IPS-NIHi7 (cell line): ENCODE measurements around the gene LMO3.

Experiments
- DNase-seq: peaks from one replicate; pipeline ENCODE4 v3.0.0; 2012; ENCODE audit warnings: mixed read lengths; ENCODE audit errors: extremely low spot score

LMO3 gene

DNA sequence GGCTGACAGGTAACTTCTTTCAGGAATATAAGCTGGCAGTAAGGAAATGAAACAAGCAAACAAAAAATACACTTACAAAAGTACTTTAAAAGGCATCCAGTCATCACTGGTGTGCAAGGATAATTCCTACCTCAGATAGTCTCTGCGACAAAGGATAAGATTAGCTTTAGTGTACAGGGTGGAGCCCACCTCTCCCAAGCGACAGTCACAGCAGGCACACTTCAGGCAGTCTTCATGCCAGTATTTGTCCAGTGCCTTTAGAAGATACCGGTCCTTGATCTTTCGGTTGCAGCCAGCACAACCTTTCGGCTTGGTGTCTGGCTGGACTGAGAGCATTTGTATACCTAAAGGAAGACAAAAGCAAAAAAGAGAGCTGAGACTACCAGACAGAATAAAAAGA is 5.4 kb downstream of the LMO3 start:
- DNase-seq, result no peak

DNA sequence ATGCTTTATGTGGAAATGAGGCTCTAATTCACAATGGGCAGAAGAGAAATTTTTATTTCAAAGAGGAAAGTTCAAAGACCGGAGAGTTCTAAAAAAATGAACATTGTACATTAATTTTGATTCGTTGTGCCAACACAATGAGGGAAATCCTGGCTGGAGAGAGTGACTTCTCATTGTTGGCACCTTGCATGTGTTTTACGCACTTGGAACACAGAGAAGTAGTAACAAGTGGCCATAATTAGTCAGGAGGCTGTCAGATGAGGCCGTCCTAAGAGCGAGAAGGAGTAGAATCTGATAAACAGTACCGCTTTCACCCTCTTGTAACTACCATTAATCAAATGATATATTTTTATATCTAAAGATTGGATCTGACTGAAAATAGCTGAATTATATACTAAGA is 6.9 kb downstream of the LMO3 start:
- DNase-seq, result no peak

DNA sequence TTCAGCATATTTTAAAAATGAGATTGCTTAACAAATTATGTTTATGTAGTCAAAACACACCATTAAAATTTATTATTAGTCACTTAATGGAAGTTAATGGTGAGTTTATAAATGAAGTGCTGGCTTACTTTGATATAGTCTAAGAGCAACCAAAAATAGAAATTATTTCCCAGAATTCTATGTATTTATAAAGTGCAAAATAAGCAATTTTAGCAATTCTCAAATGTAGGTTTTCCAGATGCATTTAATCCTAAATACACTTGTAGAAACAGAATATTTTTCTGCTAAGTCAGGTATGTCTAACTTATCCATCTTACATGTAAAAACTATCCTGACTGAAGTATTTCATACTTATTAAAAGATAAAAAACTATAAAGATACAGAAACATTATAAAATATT is 11.2 kb downstream of the LMO3 start:
- DNase-seq, result no peak

DNA sequence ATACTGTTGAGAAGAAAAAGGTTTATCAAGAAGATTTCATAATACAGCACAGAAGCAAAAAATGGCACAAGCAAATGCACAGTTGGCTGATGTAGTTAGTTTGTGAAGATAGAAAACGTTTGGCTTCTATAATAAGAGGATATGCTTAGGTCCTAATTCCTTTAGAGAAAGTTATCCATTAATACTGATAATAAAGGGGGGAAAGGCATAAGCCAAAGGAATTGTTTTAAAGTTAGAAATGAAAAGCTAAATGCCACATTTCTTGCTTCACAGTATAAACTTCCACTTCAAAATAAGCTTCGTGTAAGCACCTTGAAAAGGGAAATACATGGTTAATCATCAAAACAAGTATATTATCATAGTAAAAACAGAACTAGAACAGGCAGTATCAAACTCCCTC is 12.4 kb downstream of the LMO3 start:
- no peak for DNase-seq

DNA sequence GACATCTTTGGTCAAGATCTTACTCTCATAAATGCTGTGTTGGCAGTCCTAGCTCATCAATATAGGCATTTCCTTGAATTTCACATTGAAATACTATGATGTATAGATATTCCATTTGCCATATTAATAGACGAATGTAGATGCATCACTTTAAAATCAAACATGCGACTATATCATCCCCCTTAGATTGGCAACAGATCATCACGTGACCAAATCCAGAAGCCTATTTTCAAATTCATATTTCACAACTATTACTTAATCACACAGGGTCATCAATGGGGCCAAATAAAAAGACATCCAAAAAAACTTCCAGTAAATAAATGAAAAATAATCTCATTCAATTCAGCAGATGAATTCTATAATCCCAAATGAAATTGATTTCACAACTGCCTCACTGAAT is 15.3 kb downstream of the LMO3 start:
- DNase-seq, result no peak

DNA sequence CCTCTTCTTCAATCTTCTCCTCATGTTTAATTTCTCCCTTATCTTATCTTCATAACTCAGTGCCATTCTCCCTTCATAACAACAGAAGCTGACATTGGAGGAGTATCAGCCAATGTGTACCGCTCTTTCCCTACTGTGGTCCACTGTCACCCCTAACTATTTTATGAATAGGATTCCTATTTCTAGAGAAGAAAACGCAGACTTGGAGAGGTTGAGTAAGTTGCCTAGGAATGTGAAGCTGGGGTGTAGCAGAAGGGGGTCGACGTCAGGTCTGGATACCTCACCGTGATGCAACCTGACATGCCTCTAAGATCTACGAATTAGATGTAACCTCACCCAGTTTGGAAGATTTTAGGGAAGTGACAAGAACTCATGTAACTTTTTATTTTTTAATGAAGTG is 17.1 kb downstream of the LMO3 start:
- DNase-seq, result no peak

GRCh38 chr12:16587514-16587913 is 18.4 kb downstream of the LMO3 start:
- DNase-seq, result no peak

GRCh38 chr12:16587110-16587453 is 18.9 kb downstream of the LMO3 start:
- no peak for DNase-seq

DNA sequence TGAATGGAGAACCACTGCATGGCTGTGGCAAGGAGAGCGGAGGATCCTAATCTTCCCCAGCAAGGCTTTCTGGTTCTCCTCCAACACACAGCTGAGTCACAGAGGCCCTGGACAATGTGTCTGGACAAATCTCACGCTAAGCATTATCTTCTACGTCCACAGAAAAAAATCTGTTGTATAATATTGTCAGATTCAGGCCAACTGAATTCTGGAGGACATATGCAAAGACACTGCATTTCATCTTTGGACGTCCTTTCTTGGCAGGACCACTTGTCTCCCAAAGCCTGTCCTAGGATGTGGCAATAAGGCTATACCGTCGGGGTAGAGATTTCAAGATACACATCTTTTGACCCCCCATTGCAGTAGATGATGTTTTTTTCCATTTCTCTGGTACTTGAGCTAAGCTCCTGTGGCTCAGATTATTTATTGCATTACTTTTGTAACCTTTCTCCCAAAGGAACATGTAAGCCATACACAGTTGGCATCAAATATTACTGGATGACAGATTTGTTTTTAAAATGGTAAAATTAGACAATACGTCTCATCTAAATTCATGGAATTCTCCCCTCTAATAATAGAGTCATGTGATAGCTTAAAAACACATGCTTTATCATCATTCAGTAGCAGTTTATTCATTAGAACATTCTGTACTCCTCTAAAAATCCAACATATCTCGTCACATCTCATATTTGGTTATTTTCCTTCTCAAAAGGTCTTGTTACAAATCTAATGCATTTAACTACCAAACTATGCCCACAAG is 19.4 kb downstream of the LMO3 start:
- DNase-seq, result no peak

- no peak for DNase-seq
These were observed 20.2 kb downstream of the LMO3 start for GRCh38 chr12:16585781-16586180.

- no peak for DNase-seq
These were observed 21.8 kb downstream of the LMO3 start for GRCh38 chr12:16583969-16584745.

- DNase-seq, result no peak
These were observed 24.5 kb downstream of the LMO3 start for GRCh38 chr12:16581416-16581815.

- DNase-seq, result no peak
These were observed 26.9 kb downstream of the LMO3 start for GRCh38 chr12:16579041-16579440.

DNA sequence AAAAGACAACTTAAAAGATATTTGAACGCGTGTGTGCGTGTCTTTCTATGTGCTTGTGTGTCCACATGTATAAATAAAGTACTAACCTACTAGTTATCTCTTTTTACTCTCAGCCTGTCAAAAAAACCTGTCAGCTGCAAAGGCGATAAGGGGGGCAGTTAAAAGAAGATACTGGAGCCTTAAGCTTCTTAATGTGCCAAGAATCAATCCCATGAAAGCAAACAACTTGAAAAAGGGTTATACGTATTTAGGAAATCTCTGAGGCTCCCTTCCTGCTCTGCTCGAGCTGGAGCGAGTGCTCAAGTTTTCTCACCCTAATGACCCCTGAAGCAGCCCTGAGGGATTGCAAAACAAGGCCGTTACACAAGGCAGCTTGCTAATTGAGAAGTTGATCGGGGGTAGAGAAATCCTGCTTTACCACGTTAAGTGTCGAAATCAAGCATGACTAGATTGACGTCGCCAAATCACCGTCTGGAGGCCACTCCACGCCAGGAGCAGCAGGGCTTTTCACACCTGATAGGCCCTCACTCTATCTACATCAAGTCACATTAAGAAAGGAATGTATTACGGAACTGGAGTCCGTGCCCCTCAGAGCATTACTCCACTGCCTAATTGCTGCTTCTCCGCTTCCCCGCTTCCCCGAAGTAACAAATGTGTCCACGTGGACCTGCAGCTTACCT is 32.4 kb downstream of the LMO3 start:
- peak; percentile 58 for DNase-seq

DNA sequence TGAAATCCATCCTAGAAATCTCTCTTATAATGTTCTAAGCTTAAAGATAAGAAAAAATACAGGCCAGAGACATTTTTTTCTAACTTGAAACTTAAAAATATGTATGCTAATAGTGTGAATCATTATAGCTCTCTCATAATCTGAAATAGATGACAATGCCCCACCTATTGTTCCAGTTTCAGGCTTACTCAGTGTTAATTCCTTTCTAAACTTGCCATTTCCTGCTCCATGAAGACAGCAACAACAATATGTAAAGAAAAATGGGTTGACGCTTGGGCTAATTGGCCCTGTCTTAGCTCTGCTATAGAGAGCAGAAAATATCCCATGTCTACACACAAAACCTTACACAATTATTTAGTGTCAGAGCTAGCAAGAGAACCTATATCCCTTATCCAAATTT is 37.1 kb downstream of the LMO3 start:
- DNase-seq, result no peak

- no peak for DNase-seq
These were observed 41.3 kb downstream of the LMO3 start for GRCh38 chr12:16564675-16565074.

DNA sequence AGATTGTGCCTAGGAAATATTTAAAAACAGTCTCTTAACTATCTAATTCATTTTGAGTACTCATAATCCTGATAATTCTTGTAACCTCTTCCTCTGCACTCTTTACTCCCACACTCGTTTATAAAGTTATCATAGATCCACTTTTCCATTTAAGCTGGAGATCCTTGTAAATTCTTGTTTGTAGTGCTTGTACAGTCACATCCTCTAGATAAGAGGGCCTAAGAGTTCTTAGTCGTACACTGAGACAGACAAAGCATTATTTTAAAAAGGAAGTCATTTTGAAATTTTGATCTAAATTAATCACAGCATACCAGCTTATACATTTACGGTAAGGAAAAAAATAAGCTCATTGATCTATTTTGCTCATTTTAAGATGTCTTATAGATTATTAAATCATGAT is 42.5 kb downstream of the LMO3 start:
- no peak for DNase-seq

- no peak for DNase-seq
These were observed 43.0 kb downstream of the LMO3 start for GRCh38 chr12:16562921-16563320.

DNA sequence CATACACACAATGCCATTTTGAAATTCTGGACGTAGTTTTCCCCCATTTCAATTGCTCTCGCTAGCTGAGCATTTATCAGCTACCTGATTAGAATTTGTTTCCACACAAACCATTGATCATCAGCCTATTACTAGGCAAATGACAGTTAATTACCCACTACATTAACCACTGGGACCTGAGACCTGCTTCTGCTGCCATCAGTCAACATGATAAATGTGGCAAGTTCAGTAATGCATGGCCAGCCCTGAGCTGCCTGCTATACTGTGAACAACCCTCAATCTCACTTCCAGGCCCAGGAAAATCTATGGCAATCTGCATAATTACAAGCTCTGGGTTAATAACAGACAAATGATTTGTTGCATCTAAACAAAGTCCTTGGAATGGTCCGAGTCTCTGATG is 43.5 kb downstream of the LMO3 start:
- DNase-seq, result no peak

GRCh38 chr12:16560273-16560672 is 45.7 kb downstream of the LMO3 start:
- DNase-seq, result no peak

DNA sequence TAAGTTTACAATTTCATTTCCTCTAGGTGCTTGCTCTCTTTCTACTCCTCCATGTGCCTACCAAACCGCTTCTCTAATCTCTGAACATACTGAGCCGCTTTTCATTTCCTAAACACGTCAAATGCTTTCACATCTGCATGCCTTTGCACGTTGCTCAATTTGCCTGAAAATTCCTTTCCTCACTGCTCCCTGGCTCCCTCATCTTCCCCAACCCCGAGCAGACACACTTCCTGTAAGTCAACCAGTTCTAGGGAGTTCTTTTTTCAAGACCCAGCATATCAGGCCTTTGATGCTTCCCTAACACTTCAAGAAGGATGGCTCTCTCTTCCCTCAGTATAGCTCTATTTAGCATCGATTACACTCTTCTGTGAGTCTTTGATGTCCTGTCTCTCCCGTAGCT is 50.3 kb downstream of the LMO3 start:
- peak; percentile 14 for DNase-seq

DNA sequence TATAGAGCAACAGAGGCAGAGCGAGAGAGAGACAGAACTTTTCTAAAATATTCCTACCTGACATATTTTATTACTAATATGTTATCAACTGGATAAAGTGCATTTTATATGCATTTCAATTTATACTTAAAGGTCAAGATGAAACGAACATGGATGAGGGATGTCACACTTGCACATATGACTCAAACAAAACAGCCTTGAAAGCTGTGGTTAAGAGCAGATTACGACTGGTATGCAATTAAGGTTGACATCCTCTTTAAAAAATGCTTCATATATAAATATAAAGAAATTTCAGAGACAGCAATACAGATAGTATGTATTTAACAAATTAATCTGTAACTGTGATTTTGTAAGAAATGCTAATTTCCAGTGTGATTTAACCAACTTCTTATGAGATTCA is 52.5 kb downstream of the LMO3 start:
- no peak for DNase-seq

DNA sequence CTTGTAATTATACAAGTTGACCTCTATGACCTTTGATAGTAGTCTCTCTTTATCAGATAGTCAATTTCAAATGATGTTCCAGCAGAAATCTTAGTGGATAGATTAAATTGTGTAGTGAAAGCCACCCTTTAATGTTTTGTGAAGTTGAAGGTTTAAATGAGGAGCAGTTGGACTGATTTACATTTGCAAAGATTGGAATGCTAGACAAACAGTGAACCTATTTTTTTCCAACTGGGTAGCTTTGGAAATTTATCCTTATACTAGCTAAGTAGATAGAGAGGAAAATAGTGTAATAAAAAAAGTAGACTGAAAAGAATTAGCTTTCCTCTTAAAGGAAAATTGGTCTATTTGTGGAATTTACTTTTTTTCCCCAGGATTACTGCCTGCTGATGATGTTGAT is 53.7 kb downstream of the LMO3 start:
- no peak for DNase-seq
